Activated naive CD4-positive, alpha-beta T cell treated with anti-CD3 and anti-CD28 coated beads, Interleukin-2, amount 50 U/mL, for 24 hours (primary cell): ENCODE results near the gene DDIT3.
"Not testable (repeated sequence)": the region's sequence is repeated elsewhere in the genome, so short reads cannot be mapped to it uniquely, and the experiment has no call there.

Experiments
- H3K27ac Mint-ChIP-seq: one replicate; pipeline ENCODE4 v1.8.0; 2021; ENCODE audit warnings: mild to moderate bottlenecking, mixed read lengths
- H3K27me3 Mint-ChIP-seq: one replicate; pipeline ENCODE4 v1.8.0; 2021; ENCODE audit warnings: mixed read lengths
- H3K36me3 Mint-ChIP-seq: one replicate; pipeline ENCODE4 v1.8.0; 2021; ENCODE audit warnings: mixed read lengths
- H3K4me1 Mint-ChIP-seq: one replicate; pipeline ENCODE4 v1.8.0; 2021; ENCODE audit warnings: mixed read lengths
- H3K4me3 Mint-ChIP-seq: one replicate; pipeline ENCODE4 v1.8.0; 2021; ENCODE audit warnings: mild to moderate bottlenecking, mixed read lengths
- H3K9me3 Mint-ChIP-seq: one replicate; pipeline ENCODE4 v1.8.0; 2021; ENCODE audit warnings: mixed read lengths

Gene DDIT3

GRCh38 chr12:57520053-57520818, at the start of gene DDIT3:
DDIT3 (minus strand) TSS chr12:57520514; CDS start chr12:57517406, 3,108 bp downstream.
- Mint-ChIP-seq H3K27ac (peak within 1 kb of the TSS; percentile 98), H3K36me3 (peaks cover 21% of the 10 kb centered on the region), H3K27me3 (no peaks in the 10 kb centered on the region), H3K9me3 (no peaks in the 10 kb centered on the region), H3K4me1 (peaks cover 60% of the 10 kb centered on the region), H3K4me3 (peak within 1 kb of the TSS; percentile 95)

GRCh38 chr12:57569858-57570257, 49.5 kb upstream of the DDIT3 start:
- peaks cover 1% of the 10 kb centered on the region for H3K27me3 Mint-ChIP-seq
- H3K27ac Mint-ChIP-seq = no peak overlapping the region

GRCh38 chr12:57568838-57569237, 48.5 kb upstream of the DDIT3 start:
- Mint-ChIP-seq H3K36me3 (no peaks in the 10 kb centered on the region), H3K9me3 (no peaks in the 10 kb centered on the region), H3K27ac (no peak overlapping the region), H3K4me3 (no peak overlapping the region), H3K27me3 (peaks cover 1% of the 10 kb centered on the region), H3K4me1 (no peaks in the 10 kb centered on the region)

More at GRCh38 chr12:57569858-57570257, 49.5 kb upstream of the DDIT3 start:
- Mint-ChIP-seq H3K36me3 (no peaks in the 10 kb centered on the region), H3K4me1 (no peaks in the 10 kb centered on the region), H3K9me3 (no peaks in the 10 kb centered on the region), H3K4me3 (no peak overlapping the region)

GRCh38 chr12:57564178-57564740, 43.9 kb upstream of the DDIT3 start:
- peaks cover 1% of the 10 kb centered on the region for H3K27me3 Mint-ChIP-seq
- H3K4me3 Mint-ChIP-seq = no peak overlapping the region
- H3K27ac Mint-ChIP-seq = no peak overlapping the region
- no peaks in the 10 kb centered on the region for H3K9me3 Mint-ChIP-seq
- H3K36me3 Mint-ChIP-seq = no peaks in the 10 kb centered on the region
- no peaks in the 10 kb centered on the region for H3K4me1 Mint-ChIP-seq

GRCh38 chr12:57563358-57563757, 43.0 kb upstream of the DDIT3 start:
- H3K27me3 Mint-ChIP-seq = peaks cover 1% of the 10 kb centered on the region
- no peaks in the 10 kb centered on the region for H3K9me3 Mint-ChIP-seq
- no peak overlapping the region for H3K4me3 Mint-ChIP-seq
- no peak overlapping the region for H3K27ac Mint-ChIP-seq
- H3K36me3 Mint-ChIP-seq = no peaks in the 10 kb centered on the region
- H3K4me1 Mint-ChIP-seq = no peaks in the 10 kb centered on the region

GRCh38 chr12:57561117-57561516, 40.8 kb upstream of the DDIT3 start:
- H3K27me3 Mint-ChIP-seq, H3K4me1 Mint-ChIP-seq, H3K9me3 Mint-ChIP-seq, H3K4me3 Mint-ChIP-seq, H3K27ac Mint-ChIP-seq, H3K36me3 Mint-ChIP-seq: not testable (repeated sequence)

GRCh38 chr12:57560516-57560915, 40.2 kb upstream of the DDIT3 start:
- Mint-ChIP-seq H3K27ac (no peak overlapping the region), H3K4me1 (no peaks in the 10 kb centered on the region), H3K9me3 (no peaks in the 10 kb centered on the region), H3K36me3 (no peaks in the 10 kb centered on the region), H3K27me3 (no peaks in the 10 kb centered on the region), H3K4me3 (no peak overlapping the region)

GRCh38 chr12:57558864-57559263, 38.5 kb upstream of the DDIT3 start:
- Mint-ChIP-seq H3K4me3 (no peak overlapping the region), H3K4me1 (no peaks in the 10 kb centered on the region), H3K36me3 (no peaks in the 10 kb centered on the region), H3K27me3 (no peaks in the 10 kb centered on the region), H3K27ac (no peak overlapping the region), H3K9me3 (no peaks in the 10 kb centered on the region)

GRCh38 chr12:57554897-57555296, 34.6 kb upstream of the DDIT3 start:
- Mint-ChIP-seq H3K27ac (no peak overlapping the region), H3K4me1 (peaks cover 9% of the 10 kb centered on the region), H3K9me3 (no peaks in the 10 kb centered on the region), H3K36me3 (no peaks in the 10 kb centered on the region), H3K27me3 (peaks cover 2% of the 10 kb centered on the region), H3K4me3 (no peak overlapping the region)

- Mint-ChIP-seq H3K27me3 (peaks cover 2% of the 10 kb centered on the region), H3K9me3 (no peaks in the 10 kb centered on the region), H3K27ac (no peak overlapping the region), H3K4me3 (no peak overlapping the region), H3K36me3 (no peaks in the 10 kb centered on the region), H3K4me1 (peaks cover 10% of the 10 kb centered on the region)
Measured at GRCh38 chr12:57554453-57554852, 34.1 kb upstream of the DDIT3 start.

GRCh38 chr12:57553343-57554202, 33.3 kb upstream of the DDIT3 start:
- no peaks in the 10 kb centered on the region for H3K9me3 Mint-ChIP-seq
- no peaks in the 10 kb centered on the region for H3K36me3 Mint-ChIP-seq
- peaks cover 2% of the 10 kb centered on the region for H3K27me3 Mint-ChIP-seq
- H3K4me1 Mint-ChIP-seq = peaks cover 14% of the 10 kb centered on the region
- no peak overlapping the region for H3K27ac Mint-ChIP-seq
- no peak overlapping the region for H3K4me3 Mint-ChIP-seq

GRCh38 chr12:57552835-57553313, 32.6 kb upstream of the DDIT3 start:
- Mint-ChIP-seq H3K27me3 (peaks cover 2% of the 10 kb centered on the region), H3K27ac (no peak overlapping the region), H3K4me3 (no peak overlapping the region), H3K4me1 (peaks cover 14% of the 10 kb centered on the region), H3K9me3 (no peaks in the 10 kb centered on the region), H3K36me3 (no peaks in the 10 kb centered on the region)

- peaks cover 2% of the 10 kb centered on the region for H3K27me3 Mint-ChIP-seq
- H3K4me1 Mint-ChIP-seq = peaks cover 19% of the 10 kb centered on the region
- H3K27ac Mint-ChIP-seq = no peak overlapping the region
- no peak overlapping the region for H3K4me3 Mint-ChIP-seq
- H3K36me3 Mint-ChIP-seq = no peaks in the 10 kb centered on the region
- no peaks in the 10 kb centered on the region for H3K9me3 Mint-ChIP-seq
Measured at GRCh38 chr12:57552306-57552651, 32.0 kb upstream of the DDIT3 start.

GRCh38 chr12:57551637-57552305, 31.5 kb upstream of the DDIT3 start:
- no peaks in the 10 kb centered on the region for H3K36me3 Mint-ChIP-seq
- no peaks in the 10 kb centered on the region for H3K9me3 Mint-ChIP-seq
- peaks cover 23% of the 10 kb centered on the region for H3K4me1 Mint-ChIP-seq
- peak overlapping the region; percentile 58 for H3K4me3 Mint-ChIP-seq
- H3K27ac Mint-ChIP-seq = no peak overlapping the region
- H3K27me3 Mint-ChIP-seq = peaks cover 2% of the 10 kb centered on the region
